RPMI7951 (cell line): Measurements from ENCODE around the gene GPR107. TPM values are rescaled to one million over a fixed set of nuclear protein-coding genes. Genes with fewer than 3 reads are reported as not detected.

Experiments used
- DNase-seq: peaks from one replicate; pipeline ENCODE4 v3.0.0-alpha.2; 2012; ENCODE audit warnings: low read depth
- total RNA-seq: library from RNA; depleted of rRNA; stranded (reverse); fragments of >200 nt; shearing (Covaris generic); gene quantifications from 2 replicates; pipeline ENCODE4 v1.2.3, GENCODE V29; 2014

GPR107 gene
- total RNA-seq, 1 experiment from 2014 or later: 16.0 TPM

GRCh38 chr9:130137081-130137640 is 83.5 kb downstream of the GPR107 start:
- no peak for DNase-seq

- peak; percentile 33 for DNase-seq
Measured at GRCh38 chr9:130137641-130138081, 84.0 kb downstream of the GPR107 start.

- DNase-seq: peak; percentile 93
Measured at GRCh38 chr9:130138171-130138653, 84.5 kb downstream of the GPR107 start.

- DNase-seq: peak; percentile 97
Measured at GRCh38 chr9:130138791-130139190, 85.1 kb downstream of the GPR107 start.

- DNase-seq: peak; percentile 15
Measured at GRCh38 chr9:130139251-130139650, 85.5 kb downstream of the GPR107 start.

- DNase-seq: no peak
Measured at GRCh38 chr9:130140706-130141105, 87.0 kb downstream of the GPR107 start.

- no peak for DNase-seq
Measured at GRCh38 chr9:130142056-130142455, 88.3 kb downstream of the GPR107 start.

- no peak for DNase-seq
Measured at GRCh38 chr9:130142641-130143040, 88.9 kb downstream of the GPR107 start.

GRCh38 chr9:130143279-130143893 is 89.7 kb downstream of the GPR107 start:
- no peak for DNase-seq

GRCh38 chr9:130143958-130144366 is 90.3 kb downstream of the GPR107 start:
- peak; percentile 84 for DNase-seq

GRCh38 chr9:130144703-130145102 is 91.0 kb downstream of the GPR107 start:
- DNase-seq: no peak

- no peak for DNase-seq
Measured at GRCh38 chr9:130145658-130146057, 92.0 kb downstream of the GPR107 start.

- DNase-seq: no peak
Measured at GRCh38 chr9:130147198-130147597, 93.5 kb downstream of the GPR107 start.

- no peak for DNase-seq
Measured at GRCh38 chr9:130147910-130148309, 94.2 kb downstream of the GPR107 start.

- DNase-seq: no peak
Measured at GRCh38 chr9:130149031-130149430, 95.3 kb downstream of the GPR107 start.

GRCh38 chr9:130149654-130150286 is 96.1 kb downstream of the GPR107 start:
- DNase-seq: no peak

- peak; percentile 71 for DNase-seq
Measured at GRCh38 chr9:130150779-130151382, 97.2 kb downstream of the GPR107 start.

GRCh38 chr9:130154816-130155215 is 101.1 kb downstream of the GPR107 start:
- no peak for DNase-seq

- no peak for DNase-seq
Measured at GRCh38 chr9:130155647-130156046, 101.9 kb downstream of the GPR107 start.

- peak; percentile 57 for DNase-seq
Measured at GRCh38 chr9:130156672-130157071, 103.0 kb downstream of the GPR107 start.

- peak; percentile 37 for DNase-seq
Measured at GRCh38 chr9:130157079-130157478, 103.4 kb downstream of the GPR107 start.

- no peak for DNase-seq
Measured at GRCh38 chr9:130158001-130158400, 104.3 kb downstream of the GPR107 start.

- no peak for DNase-seq
Measured at GRCh38 chr9:130159057-130159456, 105.4 kb downstream of the GPR107 start.
